Loucy (cell line): ENCODE data around the gene ZNG1B.
"Not testable (repeated sequence)": the region's sequence is repeated elsewhere in the genome, so short reads cannot be mapped to it uniquely, and the experiment has no call there.

Experiments used
- CTCF ChIP-seq: fragments of 200-600 bp; sonication (generic); conservative IDR thresholded peaks from 2 replicates; pipeline ENCODE4 v1.5.1; 2014; ENCODE audit warnings: mild to moderate bottlenecking, antibody characterized with exemption, low read length
- EZH2phosphoT487 ChIP-seq: fragments of 200-600 bp; IDR thresholded peaks from 2 replicates; pipeline ENCODE4 v1.6.1; 2018; ENCODE audit warnings: antibody characterized with exemption, mild to moderate bottlenecking, moderate library complexity, borderline replicate concordance

GRCh38 chr2:113540834-113541203 is 103.3 kb downstream of the ZNG1B start:
- TF ChIP-seq CTCF, EZH2phosphoT487: not testable (repeated sequence)
